ENCODE data around the gene PI4K2B.
"Not testable (repeated sequence)": the region's sequence is repeated elsewhere in the genome, so short reads cannot be mapped to it uniquely, and the experiment has no call there.

The PI4K2B gene

GRCh38 chr4:25233737-25234389, at the start of gene PI4K2B:
Gene PI4K2B, plus strand, starts transcription at chr4:25234033. Its CDS starts 131 bp downstream, at chr4:25234164.
- DNase-seq (ENCODE audit: low spot score): peak; percentile 94
- H3K4me3 Mint-ChIP-seq: peak within 1 kb of the TSS; percentile 92
- peaks cover 23% of the 10 kb centered on the region for H3K4me1 Mint-ChIP-seq (ENCODE audit: low read depth)
- H3K27ac Mint-ChIP-seq: peak within 1 kb of the TSS; percentile 95
- peaks cover 51% of the 10 kb centered on the region for H3K36me3 Mint-ChIP-seq (ENCODE audit: low read depth)
- H3K9me3 Mint-ChIP-seq: peaks cover 51% of the 10 kb centered on the region
- H3K27me3 Mint-ChIP-seq (ENCODE audit: low read depth): no peaks in the 10 kb centered on the region

- no peaks in the 10 kb centered on the region for H3K27me3 Mint-ChIP-seq (ENCODE audit: low read depth)
- H3K4me3 Mint-ChIP-seq: no peak overlapping the region
- DNase-seq (ENCODE audit: low spot score): no peak
- no peak overlapping the region for H3K27ac Mint-ChIP-seq
- H3K9me3 Mint-ChIP-seq: no peaks in the 10 kb centered on the region
- H3K4me1 Mint-ChIP-seq (ENCODE audit: low read depth): peaks cover 7% of the 10 kb centered on the region
- no peaks in the 10 kb centered on the region for H3K36me3 Mint-ChIP-seq (ENCODE audit: low read depth)
Measured at GRCh38 chr4:25184056-25184455, 49.8 kb upstream of the PI4K2B start.

GRCh38 chr4:25190407-25190806, 43.4 kb upstream of the PI4K2B start:
- Mint-ChIP-seq H3K4me1 (ENCODE audit: low read depth) (no peaks in the 10 kb centered on the region), H3K9me3 (no peaks in the 10 kb centered on the region), H3K27ac (no peak overlapping the region), H3K4me3 (no peak overlapping the region), H3K27me3 (ENCODE audit: low read depth) (no peaks in the 10 kb centered on the region), H3K36me3 (ENCODE audit: low read depth) (no peaks in the 10 kb centered on the region)
- DNase-seq (ENCODE audit: low spot score): no peak

GRCh38 chr4:25198713-25199112, 35.1 kb upstream of the PI4K2B start:
- Mint-ChIP-seq H3K27me3 (ENCODE audit: low read depth) (no peaks in the 10 kb centered on the region), H3K27ac (no peak overlapping the region), H3K9me3 (peaks cover 8% of the 10 kb centered on the region), H3K4me3 (no peak overlapping the region), H3K4me1 (ENCODE audit: low read depth) (no peaks in the 10 kb centered on the region), H3K36me3 (ENCODE audit: low read depth) (peaks cover 18% of the 10 kb centered on the region)
- DNase-seq (ENCODE audit: low spot score): no peak

GRCh38 chr4:25207997-25208396, 25.8 kb upstream of the PI4K2B start:
- DNase-seq (ENCODE audit: low spot score): no peak
- peaks cover 14% of the 10 kb centered on the region for H3K9me3 Mint-ChIP-seq
- no peak overlapping the region for H3K4me3 Mint-ChIP-seq
- peaks cover 4% of the 10 kb centered on the region for H3K27me3 Mint-ChIP-seq (ENCODE audit: low read depth)
- H3K36me3 Mint-ChIP-seq (ENCODE audit: low read depth): peaks cover 1% of the 10 kb centered on the region
- peaks cover 2% of the 10 kb centered on the region for H3K4me1 Mint-ChIP-seq (ENCODE audit: low read depth)
- no peak overlapping the region for H3K27ac Mint-ChIP-seq

GRCh38 chr4:25209702-25210101, 24.1 kb upstream of the PI4K2B start:
- no peak for DNase-seq (ENCODE audit: low spot score)
- H3K9me3 Mint-ChIP-seq: peaks cover 7% of the 10 kb centered on the region
- no peaks in the 10 kb centered on the region for H3K36me3 Mint-ChIP-seq (ENCODE audit: low read depth)
- H3K27me3 Mint-ChIP-seq (ENCODE audit: low read depth): peaks cover 4% of the 10 kb centered on the region
- H3K27ac Mint-ChIP-seq: no peak overlapping the region
- no peaks in the 10 kb centered on the region for H3K4me1 Mint-ChIP-seq (ENCODE audit: low read depth)
- no peak overlapping the region for H3K4me3 Mint-ChIP-seq

- no peaks in the 10 kb centered on the region for H3K36me3 Mint-ChIP-seq (ENCODE audit: low read depth)
- DNase-seq (ENCODE audit: low spot score): no peak
- peaks cover 4% of the 10 kb centered on the region for H3K27me3 Mint-ChIP-seq (ENCODE audit: low read depth)
- H3K4me3 Mint-ChIP-seq: no peak overlapping the region
- no peaks in the 10 kb centered on the region for H3K4me1 Mint-ChIP-seq (ENCODE audit: low read depth)
- no peak overlapping the region for H3K27ac Mint-ChIP-seq
- H3K9me3 Mint-ChIP-seq: peaks cover 7% of the 10 kb centered on the region
Measured at GRCh38 chr4:25211721-25212120, 22.1 kb upstream of the PI4K2B start.

- Mint-ChIP-seq H3K4me1 (ENCODE audit: low read depth) (no peaks in the 10 kb centered on the region), H3K36me3 (ENCODE audit: low read depth) (peaks cover 4% of the 10 kb centered on the region), H3K9me3 (peaks cover 7% of the 10 kb centered on the region), H3K27me3 (ENCODE audit: low read depth) (no peaks in the 10 kb centered on the region), H3K27ac (no peak overlapping the region), H3K4me3 (no peak overlapping the region)
- DNase-seq (ENCODE audit: low spot score): no peak
Measured at GRCh38 chr4:25212822-25213221, 21.0 kb upstream of the PI4K2B start.

GRCh38 chr4:25213347-25213979, 20.4 kb upstream of the PI4K2B start:
- no peak overlapping the region for H3K4me3 Mint-ChIP-seq
- H3K36me3 Mint-ChIP-seq (ENCODE audit: low read depth): peaks cover 4% of the 10 kb centered on the region
- no peak overlapping the region for H3K27ac Mint-ChIP-seq
- no peaks in the 10 kb centered on the region for H3K27me3 Mint-ChIP-seq (ENCODE audit: low read depth)
- no peaks in the 10 kb centered on the region for H3K4me1 Mint-ChIP-seq (ENCODE audit: low read depth)
- no peak for DNase-seq (ENCODE audit: low spot score)
- peaks cover 8% of the 10 kb centered on the region for H3K9me3 Mint-ChIP-seq

GRCh38 chr4:25214750-25215149, 19.1 kb upstream of the PI4K2B start:
- peaks cover 13% of the 10 kb centered on the region for H3K9me3 Mint-ChIP-seq
- not testable (repeated sequence) for H3K4me3 Mint-ChIP-seq; H3K27ac Mint-ChIP-seq; H3K36me3 Mint-ChIP-seq (ENCODE audit: low read depth); H3K27me3 Mint-ChIP-seq (ENCODE audit: low read depth); H3K4me1 Mint-ChIP-seq (ENCODE audit: low read depth); DNase-seq (ENCODE audit: low spot score)

GRCh38 chr4:25215511-25215910, 18.3 kb upstream of the PI4K2B start:
- no peak for DNase-seq (ENCODE audit: low spot score)
- Mint-ChIP-seq H3K36me3 (ENCODE audit: low read depth) (peaks cover 9% of the 10 kb centered on the region), H3K27ac (no peak overlapping the region), H3K9me3 (peaks cover 17% of the 10 kb centered on the region), H3K27me3 (ENCODE audit: low read depth) (no peaks in the 10 kb centered on the region), H3K4me1 (ENCODE audit: low read depth) (no peaks in the 10 kb centered on the region), H3K4me3 (no peak overlapping the region)

- Mint-ChIP-seq H3K36me3 (ENCODE audit: low read depth) (peaks cover 23% of the 10 kb centered on the region), H3K27ac (no peak overlapping the region), H3K4me3 (no peak overlapping the region), H3K9me3 (peaks cover 52% of the 10 kb centered on the region), H3K4me1 (ENCODE audit: low read depth) (no peaks in the 10 kb centered on the region), H3K27me3 (ENCODE audit: low read depth) (no peaks in the 10 kb centered on the region)
- DNase-seq (ENCODE audit: low spot score): no peak
Measured at GRCh38 chr4:25221377-25221776, 12.5 kb upstream of the PI4K2B start.

GRCh38 chr4:25223802-25224375, 9.9 kb upstream of the PI4K2B start:
- H3K27ac Mint-ChIP-seq: no peak overlapping the region
- DNase-seq (ENCODE audit: low spot score): no peak

GRCh38 chr4:25229804-25230203, 4.0 kb upstream of the PI4K2B start:
- Mint-ChIP-seq H3K36me3 (ENCODE audit: low read depth) (peaks cover 35% of the 10 kb centered on the region), H3K9me3 (peaks cover 70% of the 10 kb centered on the region), H3K4me3 (no peak overlapping the region), H3K27ac (no peak overlapping the region), H3K27me3 (ENCODE audit: low read depth) (no peaks in the 10 kb centered on the region), H3K4me1 (ENCODE audit: low read depth) (peaks cover 5% of the 10 kb centered on the region)
- DNase-seq (ENCODE audit: low spot score): no peak

More at GRCh38 chr4:25223802-25224375, 9.9 kb upstream of the PI4K2B start:
- H3K4me3 Mint-ChIP-seq: no peak overlapping the region
- H3K9me3 Mint-ChIP-seq: peaks cover 68% of the 10 kb centered on the region
- no peaks in the 10 kb centered on the region for H3K27me3 Mint-ChIP-seq (ENCODE audit: low read depth)
- H3K36me3 Mint-ChIP-seq (ENCODE audit: low read depth): peaks cover 23% of the 10 kb centered on the region
- no peaks in the 10 kb centered on the region for H3K4me1 Mint-ChIP-seq (ENCODE audit: low read depth)
